B cell (primary cell): ENCODE results near the gene ALKBH4. TPM values are rescaled to one million over a fixed set of nuclear protein-coding genes. Genes with fewer than 3 reads are reported as not detected.
"Not testable (repeated sequence)": the region's sequence is repeated elsewhere in the genome, so short reads cannot be mapped to it uniquely, and the experiment has no call there.

Experiments
- ATAC-seq: fragments of 200-7000 bp; cut with Tn5 transposase; one replicate; pipeline ENCODE4 v1.10.0; 2021; ENCODE audit warnings: low read depth, mild to moderate bottlenecking, moderate number of reproducible peaks, moderate library complexity
- CTCF ChIA-PET: fragments of 350-600 bp; sonication (Branson Sonifier 250); formaldehyde crosslinking; loops from one replicate; lab custom pipeline; 2021; ENCODE audit warnings: antibody characterized with exemption, inconsistent platforms; lab: Charles Lee
- POLR2A ChIA-PET: fragments of 350-600 bp; sonication (Branson Sonifier 250); formaldehyde crosslinking; loops from one replicate; lab custom pipeline; 2021; ENCODE audit warnings: antibody characterized with exemption; lab: Charles Lee
- DNase-seq: peaks from one replicate; pipeline ENCODE4 v3.0.0; 2013
- H2AFZ ChIP-seq: 2 replicates; pipeline ENCODE4 v1.6.1; 2012; ENCODE audit warnings: mild to moderate bottlenecking, low read depth, low read length; ENCODE audit not compliant: insufficient read depth, poor library complexity, severe bottlenecking
- H3K27ac ChIP-seq, 2 donors: 1 replicate in 1 of 2; 2 replicates in 1 of 2; pipeline ENCODE4 v1.5.1; 2012 to 2013; ENCODE audit warnings: low read length in 2 of 2, mild to moderate bottlenecking in 2 of 2, moderate library complexity in 1 of 2
- H3K27me3 ChIP-seq, 4 experiments: fragments of 200-600 bp in 1 of 4; sonication (generic) in 1 of 4; replicated peaks in 1 of 4; 1 replicate in 2 of 4; 2 replicates in 2 of 4; pipeline versions ENCODE4 v1.6.1 to v1.7.0; 2013 to 2016; ENCODE audit warnings: low read length in 3 of 4, mild to moderate bottlenecking in 2 of 4, mixed read lengths in 1 of 4, moderate library complexity in 1 of 4; ENCODE audit not compliant: insufficient read depth in 4 of 4, control insufficient read depth in 3 of 4; ENCODE audit errors: control extremely low read depth in 1 of 4
- H3K36me3 ChIP-seq, 2 experiments: replicated peaks in 1 of 2; 1 replicate in 1 of 2; 2 replicates in 1 of 2; pipeline versions ENCODE4 v1.6.1 to v1.7.1; 2013; ENCODE audit warnings: low read length in 1 of 2; ENCODE audit not compliant: insufficient read depth in 2 of 2, control insufficient read depth in 1 of 2; ENCODE audit errors: control extremely low read depth in 1 of 2, extremely low read depth in 1 of 2
- H3K4me1 ChIP-seq, 2 donors: fragments of 200-600 bp in 1 of 2; sonication (generic) in 1 of 2; 1 replicate in 1 of 2; 2 replicates in 1 of 2; pipeline versions ENCODE4 v1.5.1 to v1.6.1; 2013 to 2017; ENCODE audit warnings: low read length in 2 of 2; ENCODE audit not compliant: control insufficient read depth in 2 of 2, insufficient read depth in 2 of 2
- H3K4me2 ChIP-seq: replicated peaks from 2 replicates; pipeline ENCODE3; 2012; ENCODE audit warnings: mild to moderate bottlenecking, low read depth, low read length; ENCODE audit not compliant: poor library complexity, severe bottlenecking
- H3K4me3 ChIP-seq, 5 experiments: fragments of 200-600 bp in 1 of 5; sonication (generic) in 1 of 5; 1 replicate in 3 of 5; 2 replicates in 2 of 5; pipeline versions ENCODE4 v1.5.1 to v1.7.0; 2011 to 2016; ENCODE audit warnings: low read length in 4 of 5, mild to moderate bottlenecking in 4 of 5, low read depth in 2 of 5, control low read depth in 1 of 5, moderate library complexity in 1 of 5; ENCODE audit not compliant: insufficient read depth in 1 of 5; ENCODE audit errors: control extremely low read depth in 1 of 5, extremely low read depth in 1 of 5
- H3K79me2 ChIP-seq: fragments of 200-600 bp; sonication (generic); one replicate; pipeline ENCODE4 v1.6.0; 2016; ENCODE audit warnings: low read length; ENCODE audit not compliant: control insufficient read depth, insufficient read depth
- H3K9ac ChIP-seq: fragments of 200-600 bp; sonication (generic); 2 replicates; pipeline ENCODE4 v1.6.1; 2017; ENCODE audit warnings: mild to moderate bottlenecking, low read length, moderate library complexity
- H3K9me3 ChIP-seq, 3 donors: one replicate each; pipeline versions ENCODE4 v1.6.1 to v1.7.1; 2013; ENCODE audit warnings: low read length in 2 of 3; ENCODE audit not compliant: control insufficient read depth in 2 of 3, insufficient read depth in 1 of 3; ENCODE audit errors: control extremely low read depth in 1 of 3
- H4K20me1 ChIP-seq: 2 replicates; pipeline ENCODE4 v1.6.0; 2012; ENCODE audit warnings: mild to moderate bottlenecking, low read length; ENCODE audit not compliant: insufficient read depth, control insufficient read depth, poor library complexity, severe bottlenecking
- H3K27ac Mint-ChIP-seq: one replicate; pipeline ENCODE4 v1.8.0; 2021; ENCODE audit warnings: mixed read lengths
- H3K27me3 Mint-ChIP-seq: one replicate; pipeline ENCODE4 v1.8.0; 2021; ENCODE audit warnings: mixed read lengths
- H3K4me1 Mint-ChIP-seq: one replicate; pipeline ENCODE4 v1.8.0; 2021; ENCODE audit warnings: mixed read lengths
- H3K4me3 Mint-ChIP-seq: one replicate; pipeline ENCODE4 v1.8.0; 2021; ENCODE audit warnings: mixed read lengths
- H3K9me3 Mint-ChIP-seq: one replicate; pipeline ENCODE4 v1.8.0; 2022; ENCODE audit warnings: mixed read lengths; ENCODE audit not compliant: insufficient read depth
- WGBS: methylation state at CpG from one replicate; pipeline ENCODE4 v1.1.5; 2013; ENCODE audit warnings: missing lambda C conversion rate; ENCODE audit not compliant: insufficient coverage; 5-methylcytosine and 5-hydroxymethylcytosine counted together
- intact Hi-C: fragments of 100-400 bp; cut with micrococcal nuclease; formaldehyde crosslinking; loops from one replicate; pipeline ENCODE4 v1.10.0; 2022
- polyA plus RNA-seq: library from polyadenylated mRNA; depleted of rRNA; stranded (reverse); fragments of >200 nt; gene quantifications from 2 replicates; pipeline ENCODE4 v1.2.3, GENCODE V29; 2012
- total RNA-seq, 2 donors: library from RNA; stranded (reverse); fragments of 120-200 nt in 1 of 2; gene quantifications; 1 replicate in 1 of 2; 2 replicates in 1 of 2; pipeline versions ENCODE4 v1.2.3 to v1.2.4, GENCODE V29; 2013 to 2022

ALKBH4 gene
- total and polyA plus RNA-seq, 2 donors (not counting 1 experiment from before 2014, with no cell fraction given), result 6.2 to 8.6 TPM

GRCh38 chr7:102494026-102494425 lies 29.4 kb upstream of the ALKBH4 start:
- H4K20me1 ChIP-seq, H3K27ac ChIP-seq, ATAC-seq, H3K27me3 ChIP-seq, H2AFZ ChIP-seq, H3K9ac ChIP-seq, H3K9me3 ChIP-seq, CTCF ChIA-PET, DNase-seq, H3K4me3 Mint-ChIP-seq, H3K4me1 ChIP-seq, H3K36me3 ChIP-seq, H3K27me3 Mint-ChIP-seq, H3K9me3 Mint-ChIP-seq, H3K4me2 ChIP-seq, POLR2A ChIA-PET, H3K4me1 Mint-ChIP-seq, intact Hi-C loops, H3K79me2 ChIP-seq, H3K27ac Mint-ChIP-seq: not testable (repeated sequence)
- WGBS, result no CpG with 5 or more reads among the region's 15 CpGs
- peak overlapping the region in 3 of 5 experiments; percentile 40 for H3K4me3 ChIP-seq

GRCh38 chr7:102493220-102493935 lies 28.7 kb upstream of the ALKBH4 start:
- H4K20me1 ChIP-seq, H3K4me1 Mint-ChIP-seq, H3K4me3 ChIP-seq, CTCF ChIA-PET, H3K27me3 ChIP-seq, POLR2A ChIA-PET, DNase-seq, H3K9me3 Mint-ChIP-seq, H3K9ac ChIP-seq, H3K4me2 ChIP-seq, H3K36me3 ChIP-seq, H3K27ac Mint-ChIP-seq, H3K4me1 ChIP-seq, H3K27me3 Mint-ChIP-seq, H3K79me2 ChIP-seq, intact Hi-C loops, H3K4me3 Mint-ChIP-seq, H3K9me3 ChIP-seq, H2AFZ ChIP-seq, H3K27ac ChIP-seq: not testable (repeated sequence)
- no CpG with 5 or more reads among the region's 33 CpGs for WGBS
- peak; percentile 60 for ATAC-seq

- H3K4me1 ChIP-seq, H4K20me1 ChIP-seq, H3K79me2 ChIP-seq, H3K4me1 Mint-ChIP-seq, H3K9me3 ChIP-seq, H3K27ac Mint-ChIP-seq, H3K27me3 Mint-ChIP-seq, H2AFZ ChIP-seq, intact Hi-C loops, H3K27ac ChIP-seq, H3K36me3 ChIP-seq, DNase-seq, H3K4me2 ChIP-seq, H3K4me3 Mint-ChIP-seq, H3K9ac ChIP-seq, POLR2A ChIA-PET, H3K4me3 ChIP-seq, CTCF ChIA-PET, H3K9me3 Mint-ChIP-seq, H3K27me3 ChIP-seq: not testable (repeated sequence)
- WGBS, result no CpG with 5 or more reads among the region's 12 CpGs
- peak; percentile 31 for ATAC-seq
Measured at GRCh38 chr7:102490529-102491075, 25.9 kb upstream of the ALKBH4 start.

- H3K36me3 ChIP-seq, H3K4me3 ChIP-seq, H2AFZ ChIP-seq, H3K4me1 Mint-ChIP-seq, H3K9me3 Mint-ChIP-seq, ATAC-seq, H3K27ac Mint-ChIP-seq, H3K4me2 ChIP-seq, H3K27ac ChIP-seq, POLR2A ChIA-PET, H3K9me3 ChIP-seq, H3K9ac ChIP-seq, H3K27me3 Mint-ChIP-seq, CTCF ChIA-PET, DNase-seq, H3K4me1 ChIP-seq, H3K4me3 Mint-ChIP-seq, H3K79me2 ChIP-seq, H4K20me1 ChIP-seq, intact Hi-C loops, H3K27me3 ChIP-seq: not testable (repeated sequence)
- WGBS, result no CpG with 5 or more reads among the region's 5 CpGs
Measured at GRCh38 chr7:102484317-102484716, 19.7 kb upstream of the ALKBH4 start.
